Suprapubic skin (tissue), 4 donors: ENCODE results near the gene RARB. TPM values are rescaled to one million over a fixed set of nuclear protein-coding genes. Genes with fewer than 3 reads are reported as not detected.

Experiments
- DNase-seq, 2 donors: peaks; one replicate each; pipeline ENCODE4 v3.0.0-alpha.2; 2019; ENCODE audit warnings: low spot score in 2 of 2
- H3K27ac ChIP-seq: fragments of 200-600 bp; sonication (generic); one replicate; pipeline ENCODE4 v1.5.1; 2019
- H3K27me3 ChIP-seq: fragments of 200-600 bp; sonication (generic); one replicate; pipeline ENCODE4 v1.5.1; 2019
- H3K36me3 ChIP-seq: fragments of 200-600 bp; sonication (generic); one replicate; pipeline ENCODE4 v1.5.1; 2019
- H3K4me1 ChIP-seq: fragments of 200-600 bp; sonication (generic); one replicate; pipeline ENCODE4 v1.5.1; 2019
- H3K4me3 ChIP-seq: fragments of 200-600 bp; sonication (generic); one replicate; pipeline ENCODE4 v1.5.1; 2019; ENCODE audit warnings: mild to moderate bottlenecking
- H3K9me3 ChIP-seq: fragments of 200-600 bp; sonication (generic); one replicate; pipeline ENCODE4 v1.5.1; 2019
- CTCF ChIP-seq, 2 donors: fragments of 200-600 bp in 1 of 2; fragments of 450-650 bp in 1 of 2; sonication (generic) in 1 of 2; IDR thresholded peaks; one replicate each; pipeline ENCODE4 v1.5.1; 2016 to 2019; ENCODE audit warnings: antibody characterized with exemption in 2 of 2, mild to moderate bottlenecking in 1 of 2, moderate library complexity in 1 of 2
- EP300 ChIP-seq: sonication (generic); formaldehyde crosslinking; IDR thresholded peaks from one replicate; pipeline ENCODE4 v1.6.1; 2017; ENCODE audit warnings: antibody characterized with exemption
- POLR2A ChIP-seq, 2 donors: fragments of 450-650 bp; IDR thresholded peaks; one replicate each; pipeline ENCODE4 v1.6.1; 2017; ENCODE audit warnings: antibody characterized with exemption in 2 of 2, mild to moderate bottlenecking in 2 of 2, moderate library complexity in 2 of 2
- POLR2AphosphoS5 ChIP-seq, 3 donors: sonication (generic); formaldehyde crosslinking; IDR thresholded peaks; one replicate each; pipeline ENCODE4 v1.6.1; 2017; ENCODE audit warnings: antibody characterized with exemption in 3 of 3
- WGBS: methylation state at CpG from one replicate; pipeline ENCODE4 v1.1.5; 2018; 5-methylcytosine and 5-hydroxymethylcytosine counted together
- total RNA-seq, 4 donors: library from RNA; depleted of rRNA; stranded (reverse); fragments of >200 nt; gene quantifications; one replicate each; pipeline ENCODE4 v1.1.0, GENCODE V29; 2016

The RARB gene
- total RNA-seq, 4 donors from 2014 or later = 1.3 to 3.9 (median 1.5) TPM

- WGBS = 80% methylated on average over 4 of the region's 4 CpGs
- Histone ChIP-seq H3K4me3 (no peak overlapping the region), H3K36me3 (no peaks in the 10 kb centered on the region), H3K4me1 (peaks cover 8% of the 10 kb centered on the region), H3K9me3 (no peaks in the 10 kb centered on the region), H3K27ac (no peak overlapping the region), H3K27me3 (no peaks in the 10 kb centered on the region)
- no peak for DNase-seq
- no peak for TF ChIP-seq CTCF (IDR thresholded peaks at IDR 0.05)
- TF ChIP-seq EP300 = no peak
- TF ChIP-seq POLR2AphosphoS5 (IDR thresholded peaks at IDR 0.05) = no peak
- TF ChIP-seq POLR2A (IDR thresholded peaks at IDR 0.05) = no peak
These were observed 17.7 kb downstream of the RARB start for GRCh38 chr3:25445731-25446130.

GRCh38 chr3:25447285-25447684 lies 19.2 kb downstream of the RARB start:
- no peak overlapping the region for H3K27ac ChIP-seq
- TF ChIP-seq CTCF (IDR thresholded peaks at IDR 0.05) (no peak), EP300 (no peak), POLR2A (IDR thresholded peaks at IDR 0.05) (no peak), POLR2AphosphoS5 (IDR thresholded peaks at IDR 0.05) (no peak)
- no peaks in the 10 kb centered on the region for H3K27me3 ChIP-seq
- H3K4me1 ChIP-seq = peaks cover 8% of the 10 kb centered on the region
- no peak for DNase-seq
- no peaks in the 10 kb centered on the region for H3K9me3 ChIP-seq
- WGBS = 95% methylated on average over 3 of the region's 3 CpGs
- no peak overlapping the region for H3K4me3 ChIP-seq
- H3K36me3 ChIP-seq = no peaks in the 10 kb centered on the region

GRCh38 chr3:25447925-25448324 lies 19.9 kb downstream of the RARB start:
- Histone ChIP-seq H3K4me1 (peaks cover 8% of the 10 kb centered on the region), H3K36me3 (no peaks in the 10 kb centered on the region), H3K9me3 (no peaks in the 10 kb centered on the region), H3K27me3 (no peaks in the 10 kb centered on the region), H3K27ac (no peak overlapping the region), H3K4me3 (no peak overlapping the region)
- DNase-seq = no peak
- no peak for TF ChIP-seq EP300
- no peak for TF ChIP-seq POLR2AphosphoS5 (IDR thresholded peaks at IDR 0.05)
- TF ChIP-seq POLR2A (IDR thresholded peaks at IDR 0.05) = no peak
- 98% methylated on average over 3 of the region's 3 CpGs for WGBS

GRCh38 chr3:25448750-25449692 lies 21.0 kb downstream of the RARB start:
- H3K4me3 ChIP-seq = no peak overlapping the region
- TF ChIP-seq EP300 = no peak
- TF ChIP-seq POLR2A (IDR thresholded peaks at IDR 0.05) = no peak
- TF ChIP-seq CTCF (IDR thresholded peaks at IDR 0.05) = no peak
- TF ChIP-seq POLR2AphosphoS5 (IDR thresholded peaks at IDR 0.05) = no peak
- H3K4me1 ChIP-seq = peaks cover 17% of the 10 kb centered on the region
- 66% methylated on average over 3 of the region's 11 CpGs for WGBS
- H3K27ac ChIP-seq = no peak overlapping the region
- no peaks in the 10 kb centered on the region for H3K27me3 ChIP-seq
- H3K9me3 ChIP-seq = no peaks in the 10 kb centered on the region
- DNase-seq = peak; percentile 76 to 89
- no peaks in the 10 kb centered on the region for H3K36me3 ChIP-seq

GRCh38 chr3:25449857-25450256 lies 21.8 kb downstream of the RARB start:
- no peak for TF ChIP-seq CTCF (IDR thresholded peaks at IDR 0.05)
- TF ChIP-seq POLR2AphosphoS5 (IDR thresholded peaks at IDR 0.05) = no peak
- TF ChIP-seq POLR2A (IDR thresholded peaks at IDR 0.05) = no peak
- no peak for TF ChIP-seq EP300
- H3K9me3 ChIP-seq = no peaks in the 10 kb centered on the region
- WGBS = 95% methylated on average over 8 of the region's 8 CpGs
- no peak for DNase-seq
- no peaks in the 10 kb centered on the region for H3K36me3 ChIP-seq
- H3K4me1 ChIP-seq = peaks cover 25% of the 10 kb centered on the region
- H3K27me3 ChIP-seq = no peaks in the 10 kb centered on the region
- no peak overlapping the region for H3K27ac ChIP-seq
- H3K4me3 ChIP-seq = no peak overlapping the region
